SK-N-MC (cell line): ENCODE results near the gene WNT7A.

Experiments used
- DNase-seq: peaks from one replicate; pipeline ENCODE4 v3.0.0-alpha.2; 2011; ENCODE audit warnings: low read depth, low spot score
- H3K27ac ChIP-seq: fragments of 200-600 bp; sonication (generic); 2 replicates; pipeline ENCODE4 v1.5.1; 2016; ENCODE audit warnings: mixed run types
- H3K36me3 ChIP-seq: fragments of 200-600 bp; sonication (generic); 2 replicates; pipeline ENCODE4 v1.6.1; 2017; ENCODE audit warnings: antibody characterized with exemption, low read length, mixed read lengths; ENCODE audit not compliant: insufficient read depth
- H3K4me3 ChIP-seq: fragments of 200-600 bp; sonication (generic); 2 replicates; pipeline ENCODE4 v1.5.1; 2016
- H3K9ac ChIP-seq: fragments of 200-600 bp; sonication (generic); 2 replicates; pipeline ENCODE4 v1.8.0; 2017; ENCODE audit warnings: mixed run types, mixed read lengths; ENCODE audit not compliant: insufficient read length
- H3K9me3 ChIP-seq: fragments of 200-600 bp; sonication (generic); 2 replicates; pipeline ENCODE4 v1.6.1; 2017; ENCODE audit warnings: low read depth, mild to moderate bottlenecking, antibody characterized with exemption, low read length, moderate library complexity, mixed read lengths
- EZH2 ChIP-seq: fragments of 200-600 bp; sonication (generic); IDR thresholded peaks from one replicate; pipeline ENCODE4 v1.6.1; 2017; ENCODE audit warnings: antibody characterized with exemption
- FOXP2 ChIP-seq: optimal IDR thresholded peaks from 2 replicates; pipeline ENCODE3; 2011; ENCODE audit warnings: mild to moderate bottlenecking, moderate library complexity; ENCODE audit not compliant: insufficient read depth; ENCODE audit errors: extremely low read length, control extremely low read depth
- POLR2AphosphoS5 ChIP-seq: IDR thresholded peaks from 2 replicates; pipeline ENCODE4 v1.6.1; 2012; ENCODE audit warnings: mild to moderate bottlenecking, low read depth, low read length, borderline replicate concordance

WNT7A gene

DNA sequence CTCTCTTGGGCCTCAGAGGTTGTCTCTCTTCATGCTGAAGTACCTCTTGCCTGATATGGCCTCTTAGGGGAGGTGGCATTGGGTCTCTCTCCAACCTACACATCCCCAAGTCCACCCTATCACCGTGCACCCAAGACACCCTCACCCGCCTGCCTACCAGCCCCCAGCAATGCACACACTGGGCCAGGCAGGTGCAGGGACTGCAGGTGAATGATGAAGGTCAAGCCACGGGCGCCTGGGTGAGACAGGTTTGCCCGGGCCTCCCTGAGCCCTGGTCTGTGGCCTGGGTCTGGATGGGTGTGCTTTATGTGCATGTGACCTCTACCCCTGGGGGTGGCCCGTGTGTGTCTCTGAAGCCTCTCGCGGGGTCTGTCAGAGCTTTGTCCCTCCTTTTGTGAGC, 68.3 kb downstream of the WNT7A start:
- Histone ChIP-seq H3K36me3 (no peaks in the 10 kb centered on the region), H3K9me3 (no peaks in the 10 kb centered on the region), H3K9ac (no peak overlapping the region), H3K4me3 (no peak overlapping the region), H3K27ac (no peak overlapping the region)
- DNase-seq, result no peak
- TF ChIP-seq POLR2AphosphoS5, result no peak
- TF ChIP-seq FOXP2, result no peak
- TF ChIP-seq EZH2, result no peak

GRCh38 chr3:13808550-13808949, 71.3 kb downstream of the WNT7A start:
- DNase-seq, result no peak
- TF ChIP-seq FOXP2, result no peak
- TF ChIP-seq EZH2, result no peak
- no peak for TF ChIP-seq POLR2AphosphoS5

GRCh38 chr3:13801361-13802204, 78.3 kb downstream of the WNT7A start:
- Histone ChIP-seq H3K36me3 (no peaks in the 10 kb centered on the region), H3K4me3 (no peak overlapping the region), H3K27ac (no peak overlapping the region), H3K9ac (no peak overlapping the region), H3K9me3 (no peaks in the 10 kb centered on the region)
- TF ChIP-seq EZH2, result no peak
- no peak for TF ChIP-seq POLR2AphosphoS5
- no peak for TF ChIP-seq FOXP2
- no peak for DNase-seq

More at GRCh38 chr3:13808550-13808949, 71.3 kb downstream of the WNT7A start:
- Histone ChIP-seq H3K4me3 (no peak overlapping the region), H3K9me3 (no peaks in the 10 kb centered on the region), H3K9ac (no peak overlapping the region), H3K27ac (no peak overlapping the region), H3K36me3 (no peaks in the 10 kb centered on the region)

- Histone ChIP-seq H3K4me3 (no peak overlapping the region), H3K9me3 (no peaks in the 10 kb centered on the region), H3K27ac (no peak overlapping the region), H3K36me3 (no peaks in the 10 kb centered on the region), H3K9ac (no peak overlapping the region)
- TF ChIP-seq POLR2AphosphoS5, result no peak
- no peak for TF ChIP-seq EZH2
- no peak for TF ChIP-seq FOXP2
- no peak for DNase-seq
Measured at GRCh38 chr3:13800064-13800463, 79.8 kb downstream of the WNT7A start.

- H3K9me3 ChIP-seq, result no peaks in the 10 kb centered on the region
- no peak for DNase-seq
- H3K36me3 ChIP-seq, result no peaks in the 10 kb centered on the region
- TF ChIP-seq EZH2 (no peak), FOXP2 (no peak), POLR2AphosphoS5 (no peak)
- H3K9ac ChIP-seq, result no peak overlapping the region
- H3K27ac ChIP-seq, result no peak overlapping the region
- H3K4me3 ChIP-seq, result no peak overlapping the region
Measured at GRCh38 chr3:13798401-13798800, 81.5 kb downstream of the WNT7A start.

DNA sequence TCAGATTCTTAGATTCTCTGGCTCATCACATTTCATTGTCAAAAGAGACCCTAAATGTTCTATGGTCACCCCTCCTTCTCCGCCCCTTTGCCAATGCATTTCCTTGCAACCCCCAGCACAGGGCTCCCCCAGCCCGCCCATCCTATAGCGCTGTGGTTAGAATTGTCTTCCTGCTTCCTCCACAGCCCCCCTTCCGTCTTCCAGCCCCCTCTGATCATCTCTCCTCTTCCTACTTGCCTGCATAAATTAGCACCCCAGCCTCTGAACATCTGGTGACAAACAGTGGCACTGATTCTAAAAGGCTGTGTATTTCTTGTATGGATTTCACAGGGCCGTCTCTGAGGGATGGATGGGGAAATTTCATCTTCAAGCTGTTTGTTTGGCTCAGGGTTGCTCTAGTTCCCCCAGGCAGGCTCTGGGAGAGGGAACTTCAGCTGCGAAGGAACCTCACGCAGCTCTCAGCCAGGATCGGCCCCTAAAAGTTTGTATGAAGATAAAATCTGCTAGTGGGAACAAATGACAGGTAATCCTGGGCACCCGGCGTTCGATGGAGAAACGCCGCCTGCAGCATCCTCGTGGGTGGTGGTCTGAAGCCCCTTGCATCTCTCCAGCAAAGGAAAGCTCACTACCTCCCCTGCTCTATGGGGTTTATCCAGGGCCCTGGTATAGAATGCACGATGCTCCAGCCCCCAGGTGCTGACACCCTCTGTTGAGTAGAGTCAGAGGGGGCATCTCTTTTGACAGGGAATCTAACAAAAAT, 83.0 kb downstream of the WNT7A start:
- no peak for TF ChIP-seq EZH2
- TF ChIP-seq FOXP2, result no peak
- TF ChIP-seq POLR2AphosphoS5, result no peak
- no peaks in the 10 kb centered on the region for H3K36me3 ChIP-seq
- no peak overlapping the region for H3K9ac ChIP-seq
- no peak for DNase-seq
- no peak overlapping the region for H3K4me3 ChIP-seq
- H3K9me3 ChIP-seq, result no peaks in the 10 kb centered on the region
- H3K27ac ChIP-seq, result no peak overlapping the region

DNA sequence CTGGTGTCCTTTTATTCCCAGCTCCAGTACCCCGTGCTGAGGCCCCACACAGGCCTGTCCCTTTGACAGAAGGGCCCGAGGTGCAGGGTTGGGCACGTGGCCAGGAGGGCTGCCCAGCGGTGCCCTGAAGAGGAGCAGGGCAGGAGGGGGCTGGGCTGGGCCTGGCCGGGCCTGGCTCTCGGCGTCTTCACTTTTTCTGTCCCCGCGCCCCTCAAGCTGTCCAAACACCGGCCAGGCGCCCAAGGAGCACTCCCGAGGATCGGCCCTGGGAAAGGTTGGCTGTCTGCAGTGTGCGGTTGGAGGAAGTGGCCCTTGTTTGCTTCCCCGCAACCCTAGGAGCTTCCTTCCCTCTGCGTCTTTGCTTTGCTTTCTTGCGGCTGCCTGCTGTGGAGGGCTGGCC, 84.1 kb downstream of the WNT7A start:
- H3K36me3 ChIP-seq, result no peaks in the 10 kb centered on the region
- TF ChIP-seq POLR2AphosphoS5, result no peak
- TF ChIP-seq EZH2, result no peak
- TF ChIP-seq FOXP2, result no peak
- DNase-seq, result no peak
- H3K9ac ChIP-seq, result no peak overlapping the region
- H3K4me3 ChIP-seq, result no peak overlapping the region
- no peak overlapping the region for H3K27ac ChIP-seq
- no peaks in the 10 kb centered on the region for H3K9me3 ChIP-seq

DNA sequence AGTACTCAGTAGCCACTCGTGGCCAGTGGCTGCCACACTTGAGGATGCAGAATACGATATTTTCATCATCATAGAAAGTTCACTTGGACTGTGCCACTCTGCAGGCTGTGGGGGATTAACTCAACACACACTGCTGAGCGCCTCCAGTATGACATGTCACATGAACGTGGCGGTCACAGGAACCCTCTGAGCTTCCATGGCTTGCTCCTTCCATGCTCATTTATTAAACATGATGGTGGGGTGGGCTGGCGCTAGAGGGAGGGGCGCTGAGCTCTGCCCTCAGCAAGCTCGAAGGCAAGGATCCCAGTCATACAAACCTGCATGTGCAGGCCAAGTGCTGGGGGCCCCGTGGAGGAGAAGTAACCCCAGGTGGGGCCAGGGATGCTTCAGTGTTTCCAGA, 85.5 kb downstream of the WNT7A start:
- TF ChIP-seq FOXP2 (no peak), EZH2 (no peak), POLR2AphosphoS5 (no peak)
- Histone ChIP-seq H3K27ac (no peak overlapping the region), H3K4me3 (no peak overlapping the region), H3K9me3 (no peaks in the 10 kb centered on the region), H3K9ac (no peak overlapping the region), H3K36me3 (no peaks in the 10 kb centered on the region)
- no peak for DNase-seq
